ENCODE measurements around the gene COL8A2.

- no peak for TF ChIP-seq CTCF (IDR thresholded peaks at IDR 0.05)
- TF ChIP-seq POLR2A (IDR thresholded peaks at IDR 0.05), result no peak
These were observed 17.1 kb upstream of the COL8A2 start for GRCh38 chr1:36142121-36142520.

Measured in uterus (tissue), 2 donors.